ENCODE data around the gene IL1A. TPM values are rescaled to one million over a fixed set of nuclear protein-coding genes. Genes with fewer than 3 reads are reported as not detected.
"Not testable (repeated sequence)": the region's sequence is repeated elsewhere in the genome, so short reads cannot be mapped to it uniquely, and the experiment has no call there.

IL1A gene, protein sequence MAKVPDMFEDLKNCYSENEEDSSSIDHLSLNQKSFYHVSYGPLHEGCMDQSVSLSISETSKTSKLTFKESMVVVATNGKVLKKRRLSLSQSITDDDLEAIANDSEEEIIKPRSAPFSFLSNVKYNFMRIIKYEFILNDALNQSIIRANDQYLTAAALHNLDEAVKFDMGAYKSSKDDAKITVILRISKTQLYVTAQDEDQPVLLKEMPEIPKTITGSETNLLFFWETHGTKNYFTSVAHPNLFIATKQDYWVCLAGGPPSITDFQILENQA
- total RNA-seq (2014; rRNA removed; shearing (Covaris generic); ENCODE audit: low replicate concordance) = 1.0 and 1.8 TPM in 2 replicates

DNA sequence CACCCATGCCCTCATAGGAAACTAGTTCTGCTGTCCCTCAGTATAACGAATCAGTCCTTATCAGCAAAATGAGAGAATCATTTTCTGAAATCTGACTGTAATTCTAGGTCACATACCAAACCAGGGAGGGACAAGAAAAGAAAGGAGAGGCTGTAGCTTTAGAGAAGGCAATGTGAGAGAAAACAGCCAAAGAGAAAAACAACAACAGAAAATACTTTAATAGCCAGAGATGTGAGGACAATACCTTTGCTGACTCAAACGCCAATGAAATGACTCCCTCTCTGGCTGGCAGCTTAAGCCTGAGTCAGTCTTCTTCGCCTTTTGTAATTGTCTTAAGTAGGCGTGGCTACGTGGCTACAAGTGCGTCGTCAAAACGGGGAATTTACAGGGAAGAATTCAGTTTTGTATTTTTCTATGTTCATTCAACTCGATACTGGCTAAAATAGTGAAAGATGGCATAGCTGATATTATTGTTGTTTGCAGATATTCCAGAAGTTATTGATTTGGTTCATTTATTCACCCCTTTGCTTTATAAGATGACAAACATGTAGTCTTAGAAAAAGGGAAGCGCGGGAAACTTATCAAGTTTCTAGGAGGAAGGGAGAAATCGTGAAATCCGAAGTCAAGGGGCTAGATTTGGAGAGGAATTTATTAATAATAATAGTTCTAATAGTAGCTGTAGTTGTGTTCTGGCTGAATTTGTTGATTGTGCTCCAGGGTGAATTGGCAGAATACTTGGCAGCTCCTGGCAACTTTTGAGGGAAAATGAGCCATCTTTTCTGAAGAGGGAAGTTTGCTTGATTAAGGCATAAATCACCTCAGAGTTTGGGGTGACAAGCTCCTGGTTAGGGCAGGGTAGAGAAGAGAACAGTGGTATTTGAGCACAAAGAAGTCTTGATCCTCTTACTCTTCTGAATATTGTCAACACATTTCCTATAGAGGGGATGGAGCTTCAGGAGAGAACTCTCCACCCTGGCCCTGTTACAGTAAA is at the start of gene IL1A:
TSS of gene IL1A (minus strand) at position 295 of the 991 bp plus-strand sequence. CDS start 723 bp downstream, outside the sequence.
- peak; percentile 68 for DNase-seq (ENCODE audit: low read depth)
- in situ Hi-C loops (cut with HindIII; ENCODE audit: low pct_unique_long_range_greater_than_20kb, low sequenced_read_pairs) = no loop called here

GRCh38 chr2:112833976-112834375 is 49.7 kb upstream of the IL1A start:
- in situ Hi-C loops (cut with HindIII; ENCODE audit: low pct_unique_long_range_greater_than_20kb, low sequenced_read_pairs) = no loop called here
- no peak for DNase-seq (ENCODE audit: low read depth)

GRCh38 chr2:112833639-112833931 is 49.3 kb upstream of the IL1A start:
- DNase-seq (ENCODE audit: low read depth); in situ Hi-C loops (cut with HindIII; ENCODE audit: low pct_unique_long_range_greater_than_20kb, low sequenced_read_pairs): not testable (repeated sequence)

DNA sequence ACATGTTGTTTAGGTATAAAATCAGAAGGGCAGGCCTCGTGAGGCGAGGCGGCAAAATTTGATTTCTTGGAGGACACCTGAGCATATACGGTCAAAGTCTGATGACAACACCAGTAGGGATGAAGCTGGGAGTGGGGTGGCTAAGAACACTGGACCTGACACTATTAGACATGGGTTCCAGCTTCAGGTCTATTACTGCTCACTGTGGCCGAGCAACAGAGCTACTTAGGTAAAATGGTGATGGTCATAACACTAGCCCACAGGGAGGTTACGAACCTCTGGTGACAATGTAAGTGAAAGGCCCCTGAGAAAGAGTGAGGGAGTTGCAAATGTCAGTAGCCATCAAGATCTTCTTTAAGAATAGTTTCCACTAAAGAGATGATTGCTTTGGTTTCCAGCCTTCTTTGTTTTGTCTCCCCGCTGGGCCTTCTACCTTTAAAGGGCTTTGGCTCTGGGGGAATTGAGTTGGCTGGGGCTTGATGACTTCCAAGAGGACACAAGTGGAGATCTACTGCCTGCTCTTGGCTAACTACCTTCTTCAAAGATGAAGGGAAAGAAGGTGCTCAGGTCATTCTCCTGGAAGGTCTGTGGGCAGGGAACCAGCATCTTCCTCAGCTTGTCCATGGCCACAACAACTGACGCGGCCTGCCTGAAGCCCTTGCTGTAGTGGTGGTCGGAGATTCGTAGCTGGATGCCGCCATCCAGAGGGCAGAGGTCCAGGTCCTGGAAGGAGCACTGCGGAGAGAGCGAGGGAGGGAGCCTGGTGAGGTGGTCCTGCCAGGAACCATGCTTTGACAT is 48.7 kb upstream of the IL1A start:
- DNase-seq (ENCODE audit: low read depth) = no peak
- in situ Hi-C loops (cut with HindIII; ENCODE audit: low pct_unique_long_range_greater_than_20kb, low sequenced_read_pairs) = no loop called here

GRCh38 chr2:112831946-112832840 is 47.9 kb upstream of the IL1A start:
- DNase-seq (ENCODE audit: low read depth) = no peak
- in situ Hi-C loops (cut with HindIII; ENCODE audit: low pct_unique_long_range_greater_than_20kb, low sequenced_read_pairs) = no loop called here

GRCh38 chr2:112831513-112831845 is 47.2 kb upstream of the IL1A start:
- no peak for DNase-seq (ENCODE audit: low read depth)
- in situ Hi-C loops (cut with HindIII; ENCODE audit: low pct_unique_long_range_greater_than_20kb, low sequenced_read_pairs) = no loop called here

- DNase-seq (ENCODE audit: low read depth) = no peak
- in situ Hi-C loops (cut with HindIII; ENCODE audit: low pct_unique_long_range_greater_than_20kb, low sequenced_read_pairs) = no loop called here
Measured at GRCh38 chr2:112830682-112831512, 46.6 kb upstream of the IL1A start.

- in situ Hi-C loops (cut with HindIII; ENCODE audit: low pct_unique_long_range_greater_than_20kb, low sequenced_read_pairs) = no loop called here
Measured at GRCh38 chr2:112829961-112830681, 45.8 kb upstream of the IL1A start.

GRCh38 chr2:112829101-112829960 is 45.0 kb upstream of the IL1A start:
- DNase-seq (ENCODE audit: low read depth) = no peak
- in situ Hi-C loops (cut with HindIII; ENCODE audit: low pct_unique_long_range_greater_than_20kb, low sequenced_read_pairs) = no loop called here

More at GRCh38 chr2:112829961-112830681, 45.8 kb upstream of the IL1A start:
- DNase-seq (ENCODE audit: low read depth) = no peak

- in situ Hi-C loops (cut with HindIII; ENCODE audit: low pct_unique_long_range_greater_than_20kb, low sequenced_read_pairs) = no loop called here
Measured at GRCh38 chr2:112828251-112828691, 44.0 kb upstream of the IL1A start.

GRCh38 chr2:112827604-112828185 is 43.4 kb upstream of the IL1A start:
- in situ Hi-C loops (cut with HindIII; ENCODE audit: low pct_unique_long_range_greater_than_20kb, low sequenced_read_pairs) = no loop called here
- DNase-seq (ENCODE audit: low read depth) = no peak

More at GRCh38 chr2:112828251-112828691, 44.0 kb upstream of the IL1A start:
- DNase-seq (ENCODE audit: low read depth) = no peak

GRCh38 chr2:112827009-112827408 is 42.7 kb upstream of the IL1A start:
- in situ Hi-C loops (cut with HindIII; ENCODE audit: low pct_unique_long_range_greater_than_20kb, low sequenced_read_pairs) = no loop called here

GRCh38 chr2:112825706-112826105 is 41.4 kb upstream of the IL1A start:
- no peak for DNase-seq (ENCODE audit: low read depth)
- in situ Hi-C loops (cut with HindIII; ENCODE audit: low pct_unique_long_range_greater_than_20kb, low sequenced_read_pairs) = no loop called here

More at GRCh38 chr2:112827009-112827408, 42.7 kb upstream of the IL1A start:
- no peak for DNase-seq (ENCODE audit: low read depth)

- in situ Hi-C loops (cut with HindIII; ENCODE audit: low pct_unique_long_range_greater_than_20kb, low sequenced_read_pairs) = no loop called here
- DNase-seq (ENCODE audit: low read depth) = no peak
Measured at GRCh38 chr2:112824694-112825085, 40.4 kb upstream of the IL1A start.

DNA sequence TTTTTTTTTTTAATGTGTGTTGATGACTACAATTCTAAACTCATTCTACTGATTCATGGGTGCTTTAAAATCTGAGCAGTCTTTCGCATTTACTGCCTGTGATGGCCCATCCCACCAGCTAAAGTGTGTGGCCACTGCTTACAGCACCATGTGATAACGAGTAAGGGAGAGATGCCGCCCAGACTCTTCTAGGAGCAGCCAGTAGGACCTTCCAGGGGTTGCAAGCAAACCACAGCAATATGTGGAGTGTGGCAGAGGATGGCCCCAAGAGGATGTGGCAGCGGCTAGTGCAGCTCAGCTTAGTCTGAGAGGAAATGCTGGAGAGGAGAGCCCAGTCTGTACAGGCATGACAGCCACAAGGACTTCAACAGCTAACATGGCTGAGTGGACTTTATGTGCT is 37.4 kb upstream of the IL1A start:
- no peak for DNase-seq (ENCODE audit: low read depth)
- in situ Hi-C loops (cut with HindIII; ENCODE audit: low pct_unique_long_range_greater_than_20kb, low sequenced_read_pairs) = no loop called here

Data from Caki2 (cell line).